Testis (tissue), 3 donors: ENCODE measurements around the gene RANBP17. TPM values are rescaled to one million over a fixed set of nuclear protein-coding genes. Genes with fewer than 3 reads are reported as not detected.

Experiments
- DNase-seq: peaks from one replicate; pipeline ENCODE4 v3.0.0-alpha.2; 2019
- H3K27ac ChIP-seq, 2 donors: fragments of 200-600 bp; sonication (generic); one replicate each; pipeline ENCODE4 v1.5.1; 2019
- H3K27me3 ChIP-seq: fragments of 200-600 bp; sonication (generic); one replicate; pipeline ENCODE4 v1.5.1; 2019
- H3K36me3 ChIP-seq: fragments of 200-600 bp; sonication (generic); one replicate; pipeline ENCODE4 v1.5.1; 2017; ENCODE audit warnings: low read depth; ENCODE audit errors: missing control alignments
- H3K4me1 ChIP-seq: fragments of 200-600 bp; sonication (generic); one replicate; pipeline ENCODE4 v1.5.1; 2019
- H3K4me3 ChIP-seq, 2 donors: fragments of 200-600 bp; sonication (generic); one replicate each; pipeline ENCODE4 v1.5.1; 2017 to 2019
- H3K9me3 ChIP-seq: fragments of 200-600 bp; sonication (generic); one replicate; pipeline ENCODE4 v1.5.1; 2017
- POLR2A ChIP-seq: fragments of 450-650 bp; IDR thresholded peaks from one replicate; pipeline ENCODE4 v1.6.1; 2017; ENCODE audit warnings: antibody characterized with exemption, mild to moderate bottlenecking, moderate library complexity
- WGBS, 2 donors: methylation state at CpG; one replicate each; pipeline ENCODE4 v1.1.5; 2018; 5-methylcytosine and 5-hydroxymethylcytosine counted together
- intact Hi-C: fragments of 100-400 bp; cut with DNase I; formaldehyde crosslinking; loops from one replicate; pipeline ENCODE4 v1.15.1; 2023; ENCODE audit warnings: low total_unique reads
- polyA plus RNA-seq: library from polyadenylated mRNA; stranded (reverse); fragments of 350-450 nt; fragmentation: Illumina TruSeq; extraction: RNeasy Lipid Tissue Mini Kit (QIAGEN cat#74804); gene quantifications from one replicate; pipeline ENCODE4 v1.2.3, GENCODE V29; 2014; ENCODE audit warnings: low read depth, low replicate concordance; ENCODE audit not compliant: insufficient read depth
- total RNA-seq, 2 donors: library from RNA; depleted of rRNA; stranded (reverse); fragments of >200 nt; gene quantifications; one replicate each; pipeline ENCODE4 v1.2.3, GENCODE V29; 2016
- TF ChIP-seq, protein P1 (sequence below), 3 experiments: fragments of 450-650 bp in 2 of 3; fragments of 200-600 bp in 1 of 3; sonication (generic) in 1 of 3; IDR thresholded peaks; one replicate each; pipeline ENCODE4 v1.5.1; 2016 to 2019; ENCODE audit warnings: antibody characterized with exemption in 3 of 3, mild to moderate bottlenecking in 2 of 3, moderate library complexity in 1 of 3

The RANBP17 gene
- total and polyA plus RNA-seq, 3 donors from 2014 or later, result 34.1 to 63.9 (median 58.2) TPM

DNA sequence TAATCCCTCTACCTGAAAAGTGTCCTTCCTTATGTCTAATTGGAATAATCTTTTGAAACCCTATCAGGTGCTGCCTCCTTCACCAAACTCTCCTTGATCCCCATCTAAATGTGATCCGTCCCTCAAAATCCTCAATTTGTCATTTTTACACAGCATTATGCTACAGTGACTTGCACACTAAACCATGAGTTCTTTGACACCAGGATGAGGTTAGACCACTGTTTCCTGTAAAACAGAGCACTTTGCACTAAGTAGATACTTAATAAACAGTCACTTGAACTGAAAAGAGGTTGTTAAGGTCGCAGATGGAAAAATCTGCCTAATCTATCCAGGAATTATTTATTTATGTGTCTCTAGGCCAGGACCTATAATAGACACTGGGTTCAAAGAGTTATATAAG is 403.0 kb downstream of the RANBP17 start:
- DNase-seq, result no peak
- no peaks in the 10 kb centered on the region for H3K27me3 ChIP-seq
- 90 to 91% methylated on average over 2 of the region's 2 CpGs for WGBS, 2 donors

DNA sequence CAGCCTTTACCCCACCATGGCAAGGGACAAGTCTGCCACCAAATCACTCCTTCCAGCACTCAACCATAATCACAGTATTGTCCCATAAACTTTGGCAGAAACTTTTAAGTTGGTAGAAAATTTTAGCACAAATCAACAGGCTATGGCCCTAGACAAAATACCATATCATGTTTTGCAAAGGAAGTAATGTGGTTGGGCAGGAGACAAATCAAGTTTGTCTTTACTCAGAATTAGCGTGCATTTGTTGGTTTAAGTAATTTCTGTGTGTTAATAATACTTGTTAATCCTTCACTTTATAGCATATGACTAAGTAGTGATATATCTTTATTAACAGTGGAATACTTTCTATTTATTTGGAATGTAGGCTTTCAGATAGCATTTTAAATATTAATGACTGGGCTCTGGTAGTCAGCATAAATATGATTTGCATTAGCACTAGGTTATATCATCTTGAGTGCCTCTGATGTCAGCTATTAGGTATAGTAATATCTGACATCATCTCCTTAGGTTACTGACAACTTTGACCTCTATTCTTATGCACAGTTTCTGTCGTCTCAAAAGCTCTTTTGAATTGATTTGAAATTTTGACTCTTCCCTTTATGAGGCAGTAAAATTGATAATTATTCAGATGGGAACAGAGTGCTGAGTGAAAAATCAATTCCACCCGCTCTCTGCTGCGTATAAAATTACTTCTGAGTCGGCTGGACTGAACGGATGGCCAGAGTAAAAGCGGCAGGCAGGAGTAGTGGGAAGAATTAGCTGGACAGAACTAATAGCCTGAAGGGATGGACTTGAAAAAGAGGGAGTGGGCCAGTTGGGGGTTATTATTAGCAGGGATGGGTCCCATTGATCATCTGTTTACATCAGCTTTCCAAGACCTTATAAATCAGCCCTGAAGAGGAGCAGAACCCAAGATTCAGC is 407.1 kb downstream of the RANBP17 start:
- Histone ChIP-seq H3K9me3 (no peaks in the 10 kb centered on the region), H3K27me3 (no peaks in the 10 kb centered on the region), H3K4me1 (no peaks in the 10 kb centered on the region), H3K27ac (no peak overlapping the region), H3K4me3 (no peak overlapping the region), H3K36me3 (no peaks in the 10 kb centered on the region)
- WGBS, 2 donors, result 87 to 88% methylated on average over 7 of the region's 7 CpGs
- TF ChIP-seq, protein P1, sequence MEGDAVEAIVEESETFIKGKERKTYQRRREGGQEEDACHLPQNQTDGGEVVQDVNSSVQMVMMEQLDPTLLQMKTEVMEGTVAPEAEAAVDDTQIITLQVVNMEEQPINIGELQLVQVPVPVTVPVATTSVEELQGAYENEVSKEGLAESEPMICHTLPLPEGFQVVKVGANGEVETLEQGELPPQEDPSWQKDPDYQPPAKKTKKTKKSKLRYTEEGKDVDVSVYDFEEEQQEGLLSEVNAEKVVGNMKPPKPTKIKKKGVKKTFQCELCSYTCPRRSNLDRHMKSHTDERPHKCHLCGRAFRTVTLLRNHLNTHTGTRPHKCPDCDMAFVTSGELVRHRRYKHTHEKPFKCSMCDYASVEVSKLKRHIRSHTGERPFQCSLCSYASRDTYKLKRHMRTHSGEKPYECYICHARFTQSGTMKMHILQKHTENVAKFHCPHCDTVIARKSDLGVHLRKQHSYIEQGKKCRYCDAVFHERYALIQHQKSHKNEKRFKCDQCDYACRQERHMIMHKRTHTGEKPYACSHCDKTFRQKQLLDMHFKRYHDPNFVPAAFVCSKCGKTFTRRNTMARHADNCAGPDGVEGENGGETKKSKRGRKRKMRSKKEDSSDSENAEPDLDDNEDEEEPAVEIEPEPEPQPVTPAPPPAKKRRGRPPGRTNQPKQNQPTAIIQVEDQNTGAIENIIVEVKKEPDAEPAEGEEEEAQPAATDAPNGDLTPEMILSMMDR (IDR thresholded peaks at IDR 0.05), result no peak
- TF ChIP-seq POLR2A, result no peak
- no peak for DNase-seq
- intact Hi-C loops, result no loop called here

More for the DNA sequence above, 403.0 kb downstream of the RANBP17 start:
- H3K36me3 ChIP-seq, result no peaks in the 10 kb centered on the region
- intact Hi-C loops, result no loop called here
- no peak overlapping the region for H3K4me3 ChIP-seq
- no peak overlapping the region for H3K27ac ChIP-seq
- no peaks in the 10 kb centered on the region for H3K9me3 ChIP-seq
- H3K4me1 ChIP-seq, result no peaks in the 10 kb centered on the region
- no peak for TF ChIP-seq POLR2A
- TF ChIP-seq, protein P1 (IDR thresholded peaks at IDR 0.05), result no peak

DNA sequence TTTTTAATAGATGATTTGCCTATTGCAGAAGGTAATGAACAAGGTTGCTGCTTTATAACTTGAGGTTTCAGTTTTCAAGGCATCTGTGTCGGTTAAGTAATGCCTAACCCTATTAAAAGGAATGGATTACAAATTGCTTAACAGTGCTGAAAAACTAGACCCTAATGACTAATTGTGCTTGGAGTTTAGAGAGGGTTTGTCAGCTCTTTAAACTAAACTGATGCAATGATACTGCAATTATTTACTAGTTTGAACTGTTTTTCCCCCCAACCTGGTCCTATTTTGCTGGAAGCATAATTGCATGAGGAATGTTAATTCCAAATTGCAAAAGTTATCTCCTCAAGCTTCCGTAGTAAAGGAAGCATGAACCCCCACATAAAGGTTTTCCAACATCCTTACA is 407.9 kb downstream of the RANBP17 start:
- no peaks in the 10 kb centered on the region for H3K36me3 ChIP-seq
- WGBS, 2 donors, result 83 to 84% methylated on average over 2 of the region's 2 CpGs
- no peaks in the 10 kb centered on the region for H3K4me1 ChIP-seq
- no peaks in the 10 kb centered on the region for H3K9me3 ChIP-seq
- intact Hi-C loops, result no loop called here
- no peak for DNase-seq
- TF ChIP-seq, protein P1 (IDR thresholded peaks at IDR 0.05), result no peak
- no peak for TF ChIP-seq POLR2A
- H3K27ac ChIP-seq, result no peak overlapping the region
- H3K27me3 ChIP-seq, result no peaks in the 10 kb centered on the region
- no peak overlapping the region for H3K4me3 ChIP-seq

DNA sequence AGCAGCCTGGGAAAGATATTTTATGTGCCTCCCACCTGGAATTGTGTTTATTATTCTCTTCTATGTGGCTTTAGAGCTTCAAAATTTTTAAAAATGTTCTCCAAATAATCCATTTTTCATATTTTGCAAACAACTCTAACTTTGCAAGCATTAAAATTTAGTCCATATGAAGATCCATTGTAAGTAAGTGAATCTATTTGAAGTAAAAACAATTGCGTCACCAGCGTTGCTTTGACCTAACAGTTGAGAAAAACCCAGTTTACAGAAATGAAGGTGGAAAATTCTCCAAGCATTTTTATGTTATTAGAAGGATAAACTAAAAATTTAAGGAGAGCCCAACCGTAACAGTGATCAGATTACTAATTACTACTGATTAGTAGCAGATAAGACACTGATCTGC is 408.3 kb downstream of the RANBP17 start:
- no peak for TF ChIP-seq POLR2A
- TF ChIP-seq, protein P1 (IDR thresholded peaks at IDR 0.05), result no peak
- 87 to 88% methylated on average over 3 of the region's 3 CpGs for WGBS, 2 donors
- Histone ChIP-seq H3K4me3 (no peak overlapping the region), H3K27me3 (no peaks in the 10 kb centered on the region), H3K27ac (no peak overlapping the region), H3K4me1 (no peaks in the 10 kb centered on the region), H3K36me3 (no peaks in the 10 kb centered on the region), H3K9me3 (no peaks in the 10 kb centered on the region)
- intact Hi-C loops, result no loop called here
- no peak for DNase-seq
